ENCODE measurements around the gene CD163. TPM values are rescaled to one million over a fixed set of nuclear protein-coding genes. Genes with fewer than 3 reads are reported as not detected.
"Not testable (repeated sequence)": the region's sequence is repeated elsewhere in the genome, so short reads cannot be mapped to it uniquely, and the experiment has no call there.

Gene CD163
- total RNA-seq, 1 experiment from 2014 or later: not detected

- no peak for TF ChIP-seq EZH2 (IDR thresholded peaks at IDR 0.05; ENCODE audit: low read depth)
- TF ChIP-seq, protein P1, sequence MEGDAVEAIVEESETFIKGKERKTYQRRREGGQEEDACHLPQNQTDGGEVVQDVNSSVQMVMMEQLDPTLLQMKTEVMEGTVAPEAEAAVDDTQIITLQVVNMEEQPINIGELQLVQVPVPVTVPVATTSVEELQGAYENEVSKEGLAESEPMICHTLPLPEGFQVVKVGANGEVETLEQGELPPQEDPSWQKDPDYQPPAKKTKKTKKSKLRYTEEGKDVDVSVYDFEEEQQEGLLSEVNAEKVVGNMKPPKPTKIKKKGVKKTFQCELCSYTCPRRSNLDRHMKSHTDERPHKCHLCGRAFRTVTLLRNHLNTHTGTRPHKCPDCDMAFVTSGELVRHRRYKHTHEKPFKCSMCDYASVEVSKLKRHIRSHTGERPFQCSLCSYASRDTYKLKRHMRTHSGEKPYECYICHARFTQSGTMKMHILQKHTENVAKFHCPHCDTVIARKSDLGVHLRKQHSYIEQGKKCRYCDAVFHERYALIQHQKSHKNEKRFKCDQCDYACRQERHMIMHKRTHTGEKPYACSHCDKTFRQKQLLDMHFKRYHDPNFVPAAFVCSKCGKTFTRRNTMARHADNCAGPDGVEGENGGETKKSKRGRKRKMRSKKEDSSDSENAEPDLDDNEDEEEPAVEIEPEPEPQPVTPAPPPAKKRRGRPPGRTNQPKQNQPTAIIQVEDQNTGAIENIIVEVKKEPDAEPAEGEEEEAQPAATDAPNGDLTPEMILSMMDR (conservative IDR thresholded peaks at IDR 0.05): no peak
- H3K79me2 ChIP-seq (ENCODE audit: low read depth): no peaks in the 10 kb centered on the region
- ChIA-PET CTCF (no interaction called here), POLR2A (ENCODE audit: unreplicated experiment) (no interaction called here)
- BruUV-seq (replicated peaks): no TSS peak
- no peaks in the 10 kb centered on the region for H3K36me3 ChIP-seq (ENCODE audit: low read depth)
- no peak within 1 kb of the TSS for H3K4me2 ChIP-seq
- H3K4me1 ChIP-seq (replicated peaks; ENCODE audit: insufficient read depth): peaks cover 4% of the 10 kb centered on the region; the same call in 1 of the 2 replicates
- H3K27me3 ChIP-seq (ENCODE audit: insufficient read depth, low read depth): no peaks in the 10 kb centered on the region
- intact Hi-C loops (cut with micrococcal nuclease; ENCODE audit: unreplicated experiment): no loop called here
- H3K4me3 ChIP-seq: no peak within 1 kb of the TSS
- no peaks in the 10 kb centered on the region for H4K20me1 ChIP-seq (ENCODE audit: insufficient read depth)
- no peak within 1 kb of the TSS for H2AFZ ChIP-seq
- no peaks in the 10 kb centered on the region for H3K9me3 ChIP-seq (ENCODE audit: insufficient read depth, low read depth)
- no peaks in the 10 kb centered on the region; the same call in 1 of the 2 replicates for H3K9me2 ChIP-seq (ENCODE audit: insufficient read depth)
- peaks cover 13% of the 10 kb centered on the region for H3F3A ChIP-seq (ENCODE audit: insufficient read depth, low read depth)
- H3K27ac ChIP-seq: no peak within 1 kb of the TSS
- no peak for DNase-seq
Observed at GRCh38 chr12:7444076-7444475, 59.5 kb downstream of the CD163 start, which contains the start of gene CD163L1. Gene CD163L1, minus strand, starts transcription at chr12:7444153. Its CDS starts 26 bp downstream, at chr12:7444127.

DNA sequence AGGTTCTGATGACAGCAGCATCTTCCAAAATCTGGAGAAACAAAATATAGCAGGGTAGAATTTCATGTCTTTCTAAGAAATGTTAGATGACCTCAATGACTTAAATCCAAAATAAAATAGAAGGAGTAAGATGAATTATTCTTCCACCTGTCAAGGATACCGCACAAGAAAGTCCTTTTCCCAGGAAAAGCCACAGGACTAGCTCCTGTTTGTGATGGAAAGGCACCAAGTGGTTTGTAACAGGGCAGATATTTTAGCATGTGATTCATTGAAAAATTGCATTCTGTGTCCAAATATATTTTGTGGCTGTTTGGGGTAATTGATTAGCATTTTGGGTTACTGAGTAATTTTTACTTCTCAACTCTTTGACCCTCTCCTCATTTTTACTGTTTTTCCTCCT lies 62.4 kb downstream of the CD163 start:
- ChIA-PET POLR2A (ENCODE audit: unreplicated experiment) (no interaction called here), CTCF (no interaction called here)
- no peak for DNase-seq
- no peak overlapping the region for H3K4me3 ChIP-seq
- no peaks in the 10 kb centered on the region for H3K79me2 ChIP-seq (ENCODE audit: low read depth)
- H3K27ac ChIP-seq: no peak overlapping the region
- H3K4me2 ChIP-seq: peak overlapping the region; percentile 73; the same call in 1 of the 2 replicates
- no peaks in the 10 kb centered on the region for H3K27me3 ChIP-seq (ENCODE audit: insufficient read depth, low read depth)
- intact Hi-C loops (cut with micrococcal nuclease; ENCODE audit: unreplicated experiment): no loop called here
- no peaks in the 10 kb centered on the region for H3K36me3 ChIP-seq (ENCODE audit: low read depth)
- no peaks in the 10 kb centered on the region for H4K20me1 ChIP-seq (ENCODE audit: insufficient read depth)
- TF ChIP-seq, protein P1 (conservative IDR thresholded peaks at IDR 0.05): no peak
- no peak for TF ChIP-seq EZH2 (IDR thresholded peaks at IDR 0.05; ENCODE audit: low read depth)
- no peaks in the 10 kb centered on the region; the same call in 1 of the 2 replicates for H3K9me2 ChIP-seq (ENCODE audit: insufficient read depth)
- peaks cover 13% of the 10 kb centered on the region for H3F3A ChIP-seq (ENCODE audit: insufficient read depth, low read depth)
- peaks cover 4% of the 10 kb centered on the region; the same call in 1 of the 2 replicates for H3K4me1 ChIP-seq (replicated peaks; ENCODE audit: insufficient read depth)
- no peak overlapping the region for H2AFZ ChIP-seq
- H3K9me3 ChIP-seq (ENCODE audit: insufficient read depth, low read depth): no peaks in the 10 kb centered on the region
- no TSS peak for BruUV-seq (replicated peaks)

DNA sequence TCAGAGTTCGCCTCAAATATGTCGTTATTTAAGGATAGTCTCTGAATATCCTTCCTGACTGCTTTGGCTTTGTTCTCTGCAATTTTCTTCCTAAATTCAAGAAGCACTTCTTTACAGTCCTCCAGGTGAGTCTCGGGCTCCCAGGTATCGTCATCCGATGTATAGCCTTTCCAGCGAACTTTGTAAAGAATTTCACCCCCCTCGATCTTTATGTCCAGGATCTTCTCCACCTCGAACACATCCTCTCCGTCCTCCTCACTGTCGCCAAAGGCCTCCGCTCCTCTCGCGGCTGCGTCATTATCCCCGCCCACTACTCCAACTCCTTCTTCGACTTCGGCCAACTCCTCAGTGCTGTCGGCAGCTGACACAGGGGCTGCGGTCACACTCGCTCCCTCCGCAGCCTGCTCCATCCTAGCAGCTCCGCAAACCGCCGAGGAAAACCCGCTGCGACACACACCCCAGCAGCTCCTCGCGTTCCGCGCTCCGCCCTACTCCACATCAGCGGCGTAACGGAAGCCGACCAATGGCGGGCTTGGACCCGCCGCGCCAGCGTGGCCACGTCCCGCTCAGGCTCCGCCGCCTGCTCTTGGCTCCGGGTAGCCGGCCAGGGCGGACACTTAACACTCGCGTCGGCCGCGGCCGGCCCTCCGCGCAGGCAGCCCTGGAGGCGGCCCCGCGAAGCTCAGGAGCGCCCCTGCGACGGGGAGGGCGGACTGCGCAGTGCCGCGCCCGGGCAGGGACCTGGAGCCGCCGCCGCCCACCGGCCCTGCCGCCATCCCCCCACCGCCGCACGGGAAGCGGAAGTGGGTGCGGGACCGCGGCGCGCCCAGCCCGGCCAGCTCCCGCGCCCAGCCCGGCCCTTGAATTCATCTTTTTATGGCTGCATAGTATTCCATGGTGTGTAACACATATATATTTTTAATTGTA lies 63.7 kb downstream of the CD163 start:
- no peak overlapping the region for H3K27ac ChIP-seq
- H3K27me3 ChIP-seq (ENCODE audit: insufficient read depth, low read depth): no peaks in the 10 kb centered on the region
- no peaks in the 10 kb centered on the region for H3K36me3 ChIP-seq (ENCODE audit: low read depth)
- peaks cover 4% of the 10 kb centered on the region; the same call in 1 of the 2 replicates for H3K4me1 ChIP-seq (replicated peaks; ENCODE audit: insufficient read depth)
- ChIA-PET POLR2A (ENCODE audit: unreplicated experiment) (interaction anchor here (0.5 to 0.7 kb wide), 9 partner anchors 10 to 1382 kb away, joined by 3 to 12 read pairs (median 3); no protein-coding TSS in a partner anchor), CTCF (interaction anchor here (0.6 to 0.7 kb wide), 5 partner anchors 61 to 1014 kb away, joined by 4 to 10 read pairs (median 5); no protein-coding TSS in a partner anchor)
- H2AFZ ChIP-seq: peak overlapping the region; percentile 86
- no peaks in the 10 kb centered on the region for H3K9me3 ChIP-seq (ENCODE audit: insufficient read depth, low read depth)
- intact Hi-C loops (cut with micrococcal nuclease; ENCODE audit: unreplicated experiment): no loop called here
- H3K4me2 ChIP-seq: peak overlapping the region; percentile 73
- no peaks in the 10 kb centered on the region for H4K20me1 ChIP-seq (ENCODE audit: insufficient read depth)
- H3K79me2 ChIP-seq (ENCODE audit: low read depth): no peaks in the 10 kb centered on the region
- peaks cover 13% of the 10 kb centered on the region for H3F3A ChIP-seq (ENCODE audit: insufficient read depth, low read depth)
- TF ChIP-seq, protein P1 (conservative IDR thresholded peaks at IDR 0.05): 0 out of 2 replicates have a peak, but pooled peaks have one; percentile 9
- no peak for TF ChIP-seq EZH2 (IDR thresholded peaks at IDR 0.05; ENCODE audit: low read depth)
- DNase-seq: peak; percentile 65 to 95
- BruUV-seq (replicated peaks): TSS peak; percentile 86
- no peaks in the 10 kb centered on the region; the same call in 1 of the 2 replicates for H3K9me2 ChIP-seq (ENCODE audit: insufficient read depth)
- peak overlapping the region; percentile 46 for H3K4me3 ChIP-seq

GRCh38 chr12:7438291-7438995 lies 65.1 kb downstream of the CD163 start:
- H3K9me3 ChIP-seq (ENCODE audit: insufficient read depth, low read depth); intact Hi-C loops (cut with micrococcal nuclease; ENCODE audit: unreplicated experiment); H3K4me1 ChIP-seq (replicated peaks; ENCODE audit: insufficient read depth); H3K4me3 ChIP-seq; H3K9me2 ChIP-seq (ENCODE audit: insufficient read depth); H4K20me1 ChIP-seq (ENCODE audit: insufficient read depth); BruUV-seq (replicated peaks); CTCF ChIA-PET; H3K4me2 ChIP-seq; H3K36me3 ChIP-seq (ENCODE audit: low read depth); H3K79me2 ChIP-seq (ENCODE audit: low read depth); H3K27ac ChIP-seq; H3K27me3 ChIP-seq (ENCODE audit: insufficient read depth, low read depth): not testable (repeated sequence)
- POLR2A ChIA-PET (ENCODE audit: unreplicated experiment): interaction anchor here (0.6 to 0.9 kb wide), 2 partner anchors 16 to 145 kb away, joined by 3 read pairs; no protein-coding TSS in a partner anchor
- Histone ChIP-seq H2AFZ (peak overlapping the region; percentile 86; the same call in 1 of the 2 replicates), H3F3A (ENCODE audit: insufficient read depth, low read depth) (peaks cover 13% of the 10 kb centered on the region)
- peak in 1 of 2 experiments; percentile 19 for DNase-seq

Data from PC-9 (cell line).